ENCODE data around the gene ZFYVE16. TPM values are rescaled to one million over a fixed set of nuclear protein-coding genes. Genes with fewer than 3 reads are reported as not detected.
A peak's percentile ranks its signal among the peaks of the same experiment; 100 is the strongest.

The ZFYVE16 gene
- total and polyA plus RNA-seq, 2 of the 13 experiments (the other 11 are each of a cell fraction or from before 2014, with no cell fraction given): 9.3 to 33.3 TPM

DNA sequence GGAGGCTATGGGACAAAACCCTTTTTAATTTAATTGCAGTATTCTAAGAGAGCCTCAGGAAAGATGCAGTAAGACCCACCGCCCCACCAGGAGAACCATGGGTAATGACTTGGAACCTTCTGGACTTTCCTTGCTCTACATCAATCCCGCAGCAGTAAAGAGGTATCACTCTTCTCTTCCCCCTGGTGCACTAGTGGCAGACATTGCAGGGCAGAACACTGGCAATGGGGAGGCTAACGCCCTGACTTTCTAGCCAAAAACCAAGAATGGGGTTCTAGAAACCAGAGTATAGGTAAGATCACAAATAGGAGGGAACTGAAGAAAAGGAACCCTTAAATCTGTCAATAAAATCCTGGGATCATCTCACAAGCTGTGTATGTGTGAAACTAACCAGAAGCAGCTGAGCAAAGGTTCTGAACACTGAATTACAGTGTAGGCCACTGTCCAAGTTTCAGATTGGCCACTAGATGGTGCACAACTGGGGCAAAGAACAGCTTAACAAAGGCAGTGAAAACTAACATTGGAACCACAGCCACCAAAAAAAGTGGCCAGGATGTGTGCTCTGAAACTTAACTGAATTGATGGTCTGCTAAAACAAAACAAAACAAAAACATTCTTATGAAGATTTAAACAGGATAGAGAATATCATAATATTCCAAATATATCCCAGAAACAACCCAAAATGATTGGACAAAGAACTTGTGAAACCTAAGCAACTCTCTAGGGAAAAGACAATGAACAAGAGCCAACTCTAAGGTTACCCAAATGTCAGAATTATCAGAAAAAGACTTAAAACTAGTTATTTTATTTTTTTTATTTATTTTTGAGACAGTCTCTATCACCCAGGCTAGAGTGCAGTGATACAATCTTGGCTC lies 73.4 kb downstream of the ZFYVE16 start:
- CTCF ChIA-PET (ENCODE audit: low intra/inter-chr PET ratio, low total read pairs): interaction anchor here (1.1 to 1.8 kb wide), 2 partner anchors 175 to 190 kb away, joined by 4 to 15 read pairs; no protein-coding TSS in a partner anchor
- H3K36me3 ChIP-seq (replicated peaks in 1 of 2; ENCODE audit: control insufficient read depth in 1 of 2, insufficient read depth in 2 of 2, low read length in 2 of 2): peaks cover 0 to 9% of the 10 kb centered on the region in 2 experiments; a peak in 4 of 5 replicates
- H2AFZ ChIP-seq (ENCODE audit: low read length): no peak overlapping the region
- no peak overlapping the region for H3K4me2 ChIP-seq (ENCODE audit: low read depth, low read length)
- H4K20me1 ChIP-seq (ENCODE audit: insufficient read depth, low read length): no peaks in the 10 kb centered on the region
- ATAC-seq (peak; percentile 99), FAIRE-seq (peak; percentile 78), DNase-seq (ENCODE audit: low spot score) (peak; percentile 67)
- WGBS (ENCODE audit: low lambda C conversion rate): 87% methylated on average over 3 of the region's 3 CpGs
- H3K27me3 ChIP-seq (ENCODE audit: control insufficient read depth in 1 of 2, insufficient read depth in 2 of 2, low read length in 2 of 2): no peaks in the 10 kb centered on the region
- no peak overlapping the region for H3K4me3 ChIP-seq (replicated peaks in 1 of 3; ENCODE audit: insufficient read depth in 1 of 3, low read depth in 2 of 3, low read length in 3 of 3)
- H3K27ac ChIP-seq (ENCODE audit: extremely low read length, insufficient read depth, low read length): no peak overlapping the region
- H3K4me1 ChIP-seq (ENCODE audit: insufficient read depth, low read length): peaks cover 1% of the 10 kb centered on the region; the same call in 1 of the 2 replicates
- H3K79me2 ChIP-seq (ENCODE audit: insufficient read depth, low read length): no peaks in the 10 kb centered on the region
- H3K9me3 ChIP-seq (ENCODE audit: low read length): no peaks in the 10 kb centered on the region
- intact Hi-C loops (cut with micrococcal nuclease; ENCODE audit: unreplicated experiment) (loop anchor here (2.0 kb wide), 2 partner anchors 174 to 192 kb away; partner anchors contain the start of genes DHFR and MSH3), in situ Hi-C loops (cut with HindIII; ENCODE audit: extremely low pct_ligation_motif_present, low pct_unique_long_range_greater_than_20kb) (no loop called here)
- no peak overlapping the region for H3K9ac ChIP-seq (ENCODE audit: insufficient read depth, low read depth, low read length)
- POLR2A ChIA-PET: interaction anchor here (0.8 to 1.3 kb wide), 4 partner anchors 73 to 189 kb away, joined by 3 to 5 read pairs (median 4); partner anchors contain the start of genes DHFR, MSH3 and ZFYVE16
- no TSS peak for BruUV-seq (replicated peaks)
- no peak for TF ChIP-seq KLF11 (CRISPR knock-in tag; IDR thresholded peaks at IDR 0.05)
- TF ChIP-seq, protein P1, sequence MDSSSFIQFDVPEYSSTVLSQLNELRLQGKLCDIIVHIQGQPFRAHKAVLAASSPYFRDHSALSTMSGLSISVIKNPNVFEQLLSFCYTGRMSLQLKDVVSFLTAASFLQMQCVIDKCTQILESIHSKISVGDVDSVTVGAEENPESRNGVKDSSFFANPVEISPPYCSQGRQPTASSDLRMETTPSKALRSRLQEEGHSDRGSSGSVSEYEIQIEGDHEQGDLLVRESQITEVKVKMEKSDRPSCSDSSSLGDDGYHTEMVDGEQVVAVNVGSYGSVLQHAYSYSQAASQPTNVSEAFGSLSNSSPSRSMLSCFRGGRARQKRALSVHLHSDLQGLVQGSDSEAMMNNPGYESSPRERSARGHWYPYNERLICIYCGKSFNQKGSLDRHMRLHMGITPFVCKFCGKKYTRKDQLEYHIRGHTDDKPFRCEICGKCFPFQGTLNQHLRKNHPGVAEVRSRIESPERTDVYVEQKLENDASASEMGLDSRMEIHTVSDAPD (CRISPR knock-in tag; IDR thresholded peaks at IDR 0.05): no peak
- TF ChIP-seq ZMYM4 (CRISPR knock-in tag; IDR thresholded peaks at IDR 0.05): 0 out of 2 replicates have a peak, but pooled peaks have one; percentile 43
- TF ChIP-seq, protein P2, sequence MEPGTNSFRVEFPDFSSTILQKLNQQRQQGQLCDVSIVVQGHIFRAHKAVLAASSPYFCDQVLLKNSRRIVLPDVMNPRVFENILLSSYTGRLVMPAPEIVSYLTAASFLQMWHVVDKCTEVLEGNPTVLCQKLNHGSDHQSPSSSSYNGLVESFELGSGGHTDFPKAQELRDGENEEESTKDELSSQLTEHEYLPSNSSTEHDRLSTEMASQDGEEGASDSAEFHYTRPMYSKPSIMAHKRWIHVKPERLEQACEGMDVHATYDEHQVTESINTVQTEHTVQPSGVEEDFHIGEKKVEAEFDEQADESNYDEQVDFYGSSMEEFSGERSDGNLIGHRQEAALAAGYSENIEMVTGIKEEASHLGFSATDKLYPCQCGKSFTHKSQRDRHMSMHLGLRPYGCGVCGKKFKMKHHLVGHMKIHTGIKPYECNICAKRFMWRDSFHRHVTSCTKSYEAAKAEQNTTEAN (CRISPR knock-in tag; conservative IDR thresholded peaks at IDR 0.05): no peak
- peak; percentile 84 for TF ChIP-seq STAG1 (CRISPR knock-in tag; IDR thresholded peaks at IDR 0.05)
- TF ChIP-seq, protein P3, sequence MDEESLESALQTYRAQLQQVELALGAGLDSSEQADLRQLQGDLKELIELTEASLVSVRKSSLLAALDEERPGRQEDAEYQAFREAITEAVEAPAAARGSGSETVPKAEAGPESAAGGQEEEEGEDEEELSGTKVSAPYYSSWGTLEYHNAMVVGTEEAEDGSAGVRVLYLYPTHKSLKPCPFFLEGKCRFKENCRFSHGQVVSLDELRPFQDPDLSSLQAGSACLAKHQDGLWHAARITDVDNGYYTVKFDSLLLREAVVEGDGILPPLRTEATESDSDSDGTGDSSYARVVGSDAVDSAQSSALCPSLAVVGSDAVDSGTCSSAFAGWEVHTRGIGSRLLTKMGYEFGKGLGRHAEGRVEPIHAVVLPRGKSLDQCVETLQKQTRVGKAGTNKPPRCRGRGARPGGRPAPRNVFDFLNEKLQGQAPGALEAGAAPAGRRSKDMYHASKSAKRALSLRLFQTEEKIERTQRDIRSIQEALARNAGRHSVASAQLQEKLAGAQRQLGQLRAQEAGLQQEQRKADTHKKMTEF (CRISPR knock-in tag; IDR thresholded peaks at IDR 0.05): no peak
- TF ChIP-seq, protein P4, sequence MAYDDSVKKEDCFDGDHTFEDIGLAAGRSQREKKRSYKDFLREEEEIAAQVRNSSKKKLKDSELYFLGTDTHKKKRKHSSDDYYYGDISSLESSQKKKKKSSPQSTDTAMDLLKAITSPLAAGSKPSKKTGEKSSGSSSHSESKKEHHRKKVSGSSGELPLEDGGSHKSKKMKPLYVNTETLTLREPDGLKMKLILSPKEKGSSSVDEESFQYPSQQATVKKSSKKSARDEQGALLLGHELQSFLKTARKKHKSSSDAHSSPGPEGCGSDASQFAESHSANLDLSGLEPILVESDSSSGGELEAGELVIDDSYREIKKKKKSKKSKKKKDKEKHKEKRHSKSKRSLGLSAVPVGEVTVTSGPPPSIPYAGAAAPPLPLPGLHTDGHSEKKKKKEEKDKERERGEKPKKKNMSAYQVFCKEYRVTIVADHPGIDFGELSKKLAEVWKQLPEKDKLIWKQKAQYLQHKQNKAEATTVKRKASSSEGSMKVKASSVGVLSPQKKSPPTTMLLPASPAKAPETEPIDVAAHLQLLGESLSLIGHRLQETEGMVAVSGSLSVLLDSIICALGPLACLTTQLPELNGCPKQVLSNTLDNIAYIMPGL (CRISPR knock-in tag; IDR thresholded peaks at IDR 0.05; ENCODE audit: borderline replicate concordance in 1 of 2, low read depth in 1 of 2): 0 out of 4 replicates have a peak, but pooled peaks of 1 of the 2 experiments have one; percentile 31
- TF ChIP-seq ZFY (CRISPR knock-in tag; IDR thresholded peaks at IDR 0.05): peak; percentile 29; the same call in 1 of the 2 replicates
- no peak for TF ChIP-seq MIER2 (CRISPR knock-in tag; IDR thresholded peaks at IDR 0.05)
- TF ChIP-seq, protein P5, sequence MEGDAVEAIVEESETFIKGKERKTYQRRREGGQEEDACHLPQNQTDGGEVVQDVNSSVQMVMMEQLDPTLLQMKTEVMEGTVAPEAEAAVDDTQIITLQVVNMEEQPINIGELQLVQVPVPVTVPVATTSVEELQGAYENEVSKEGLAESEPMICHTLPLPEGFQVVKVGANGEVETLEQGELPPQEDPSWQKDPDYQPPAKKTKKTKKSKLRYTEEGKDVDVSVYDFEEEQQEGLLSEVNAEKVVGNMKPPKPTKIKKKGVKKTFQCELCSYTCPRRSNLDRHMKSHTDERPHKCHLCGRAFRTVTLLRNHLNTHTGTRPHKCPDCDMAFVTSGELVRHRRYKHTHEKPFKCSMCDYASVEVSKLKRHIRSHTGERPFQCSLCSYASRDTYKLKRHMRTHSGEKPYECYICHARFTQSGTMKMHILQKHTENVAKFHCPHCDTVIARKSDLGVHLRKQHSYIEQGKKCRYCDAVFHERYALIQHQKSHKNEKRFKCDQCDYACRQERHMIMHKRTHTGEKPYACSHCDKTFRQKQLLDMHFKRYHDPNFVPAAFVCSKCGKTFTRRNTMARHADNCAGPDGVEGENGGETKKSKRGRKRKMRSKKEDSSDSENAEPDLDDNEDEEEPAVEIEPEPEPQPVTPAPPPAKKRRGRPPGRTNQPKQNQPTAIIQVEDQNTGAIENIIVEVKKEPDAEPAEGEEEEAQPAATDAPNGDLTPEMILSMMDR (CRISPR knock-in tag; IDR thresholded peaks at IDR 0.05): peak; percentile 85
- TF ChIP-seq SMAD9 (CRISPR knock-in tag; IDR thresholded peaks at IDR 0.05): no peak
- TF ChIP-seq PPARG (CRISPR knock-in tag; conservative IDR thresholded peaks at IDR 0.05): 0 out of 2 replicates have a peak, but pooled peaks have one; percentile 28
- no peak for TF ChIP-seq GLI4 (CRISPR knock-in tag; IDR thresholded peaks at IDR 0.05; ENCODE audit: borderline replicate concordance)
- no peak for TF ChIP-seq MXD4 (CRISPR knock-in tag; IDR thresholded peaks at IDR 0.05)
- no peak; the same call in 1 of the 2 replicates for TF ChIP-seq MIXL1 (CRISPR knock-in tag; IDR thresholded peaks at IDR 0.05)
